MM.1S (cell line): ENCODE measurements around the gene QRSL1.

Source experiments
- DNase-seq: peaks from one replicate; pipeline ENCODE4 v3.0.0-alpha.2; 2015
- H2AFZ ChIP-seq: fragments of 300-600 bp; sonication (generic); 2 replicates; pipeline ENCODE4 v1.6.0; 2016; ENCODE audit warnings: antibody characterized with exemption, low read length
- H3F3A ChIP-seq: fragments of 300-600 bp; sonication (generic); 2 replicates; pipeline ENCODE4 v1.6.1; 2016; ENCODE audit warnings: mild to moderate bottlenecking, antibody characterized with exemption, low read length, moderate library complexity, mixed read lengths; ENCODE audit not compliant: insufficient read depth
- H3K27ac ChIP-seq: fragments of 300-600 bp; sonication (generic); 2 replicates; pipeline ENCODE4 v1.5.1; 2016; ENCODE audit warnings: mild to moderate bottlenecking, low read length
- H3K27me3 ChIP-seq: fragments of 300-600 bp; sonication (generic); replicated peaks from 2 replicates; pipeline ENCODE4 v1.6.0; 2016; ENCODE audit warnings: low read length; ENCODE audit not compliant: insufficient read depth
- H3K36me3 ChIP-seq: fragments of 300-600 bp; sonication (generic); replicated peaks from 2 replicates; pipeline ENCODE4 v1.6.1; 2016; ENCODE audit warnings: mild to moderate bottlenecking, low read length, mixed read lengths; ENCODE audit not compliant: insufficient read depth
- H3K4me1 ChIP-seq: fragments of 300-600 bp; sonication (generic); 2 replicates; pipeline ENCODE4 v1.6.1; 2016; ENCODE audit warnings: low read length, mixed read lengths
- H3K4me2 ChIP-seq: fragments of 300-600 bp; sonication (generic); 2 replicates; pipeline ENCODE4 v1.6.0; 2016; ENCODE audit warnings: low read depth, low read length
- H3K4me3 ChIP-seq: fragments of 300-600 bp; sonication (generic); 2 replicates; pipeline ENCODE4 v1.5.1; 2016; ENCODE audit warnings: low read length, mixed read lengths
- H3K79me2 ChIP-seq: fragments of 300-600 bp; sonication (generic); 2 replicates; pipeline ENCODE4 v1.6.1; 2016; ENCODE audit warnings: mixed run types, low read length, mixed read lengths
- H3K9ac ChIP-seq: fragments of 300-600 bp; sonication (generic); 2 replicates; pipeline ENCODE4 v1.6.1; 2016; ENCODE audit warnings: low read length, mixed read lengths
- H3K9me2 ChIP-seq: fragments of 300-600 bp; sonication (generic); replicated peaks from 2 replicates; pipeline ENCODE4 v1.6.1; 2016; ENCODE audit warnings: mild to moderate bottlenecking, low read length, mixed read lengths; ENCODE audit not compliant: insufficient read depth
- H3K9me3 ChIP-seq: fragments of 300-600 bp; sonication (generic); replicated peaks from 2 replicates; pipeline ENCODE4 v1.6.1; 2016; ENCODE audit warnings: mild to moderate bottlenecking, low read length, mixed read lengths; ENCODE audit not compliant: insufficient read depth
- H4K20me1 ChIP-seq: fragments of 300-600 bp; sonication (generic); 2 replicates; pipeline ENCODE4 v1.6.1; 2016; ENCODE audit warnings: mild to moderate bottlenecking, low read length, moderate library complexity, mixed read lengths; ENCODE audit not compliant: insufficient read depth
- CTCF ChIP-seq: fragments of 300-600 bp; sonication (generic); IDR thresholded peaks from 2 replicates; pipeline ENCODE4 v1.5.1; 2016; ENCODE audit warnings: antibody characterized with exemption, low read length, mixed read lengths
- EZH2 ChIP-seq: fragments of 300-600 bp; sonication (generic); optimal IDR thresholded peaks from 2 replicates; pipeline ENCODE3; 2017; ENCODE audit warnings: low read depth, mild to moderate bottlenecking, antibody characterized with exemption, low read length, mixed read lengths
- EZH2phosphoT487 ChIP-seq: fragments of 300-600 bp; sonication (generic); IDR thresholded peaks from 2 replicates; pipeline ENCODE4 v1.6.1; 2018; ENCODE audit warnings: antibody characterized with exemption, low read length

QRSL1 gene

GRCh38 chr6:106613590-106613989 is 15.8 kb upstream of the QRSL1 start:
- Histone ChIP-seq H3K9me2 (no peaks in the 10 kb centered on the region), H3K27ac (no peak overlapping the region), H3K9me3 (no peaks in the 10 kb centered on the region), H3K4me2 (no peak overlapping the region), H3K9ac (no peak overlapping the region), H3K27me3 (no peaks in the 10 kb centered on the region), H3F3A (no peaks in the 10 kb centered on the region), H3K4me3 (no peak overlapping the region), H3K4me1 (no peaks in the 10 kb centered on the region), H3K79me2 (no peaks in the 10 kb centered on the region), H3K36me3 (no peaks in the 10 kb centered on the region), H4K20me1 (no peaks in the 10 kb centered on the region), H2AFZ (no peak overlapping the region)
- TF ChIP-seq CTCF (no peak), EZH2phosphoT487 (no peak), EZH2 (no peak)
- DNase-seq, result no peak

DNA sequence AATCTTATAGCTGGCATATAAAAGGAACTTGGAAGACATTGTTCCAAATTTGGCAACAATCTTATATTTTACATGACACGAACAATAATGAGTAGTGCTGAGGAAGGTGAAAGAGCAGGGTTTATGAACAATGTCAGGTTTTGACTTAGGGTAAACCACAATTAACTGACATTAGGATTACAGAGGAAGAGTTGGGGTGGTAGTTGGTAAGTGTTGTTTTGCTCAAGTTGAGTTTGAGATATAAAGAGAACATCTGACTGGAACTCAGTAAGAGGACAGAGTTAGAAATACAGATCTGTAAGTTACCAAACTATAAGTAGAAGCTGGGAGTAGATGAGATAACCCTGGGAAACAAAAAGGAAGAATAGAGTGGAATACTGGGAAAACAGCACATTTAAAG is 15.2 kb upstream of the QRSL1 start:
- Histone ChIP-seq H3K4me2 (no peak overlapping the region), H3K9me2 (no peaks in the 10 kb centered on the region), H3F3A (no peaks in the 10 kb centered on the region), H3K9me3 (no peaks in the 10 kb centered on the region), H3K36me3 (no peaks in the 10 kb centered on the region), H3K4me1 (no peaks in the 10 kb centered on the region), H2AFZ (no peak overlapping the region), H4K20me1 (no peaks in the 10 kb centered on the region), H3K27ac (no peak overlapping the region), H3K9ac (no peak overlapping the region), H3K79me2 (no peaks in the 10 kb centered on the region), H3K27me3 (no peaks in the 10 kb centered on the region), H3K4me3 (no peak overlapping the region)
- no peak for DNase-seq
- no peak for TF ChIP-seq EZH2phosphoT487
- no peak for TF ChIP-seq EZH2
- TF ChIP-seq CTCF, result no peak

DNA sequence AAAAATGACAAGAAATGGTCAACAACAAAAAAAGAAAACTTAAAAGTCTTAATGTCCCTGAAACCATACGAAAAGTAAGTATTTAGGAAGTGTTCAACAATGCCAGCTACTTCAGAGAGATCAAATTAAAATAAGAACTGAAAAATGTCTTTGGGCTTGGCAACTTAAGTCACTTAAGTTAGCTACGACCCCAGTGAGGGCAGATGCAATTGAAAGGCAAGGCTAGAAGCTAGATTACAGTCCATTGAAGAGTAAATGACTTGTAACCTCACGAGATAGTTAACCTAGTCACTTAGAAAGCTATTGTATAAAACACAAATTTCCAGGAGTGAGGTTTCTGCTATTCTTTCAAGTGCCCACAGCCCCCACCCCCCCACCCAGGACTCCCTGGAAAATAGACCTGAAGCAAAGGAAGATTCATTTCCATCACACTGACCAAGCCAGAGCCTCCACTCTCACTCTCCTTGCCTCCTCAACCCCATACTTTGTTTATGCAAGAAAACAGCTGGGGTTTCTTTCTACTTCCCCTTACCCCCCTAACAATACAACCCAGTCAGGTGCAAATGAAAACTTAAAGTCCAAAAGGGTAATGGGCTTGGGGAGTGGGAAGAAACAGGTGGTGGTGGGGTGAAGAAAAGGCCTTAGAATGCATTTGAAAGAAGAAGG is 14.7 kb upstream of the QRSL1 start:
- H2AFZ ChIP-seq, result no peak overlapping the region
- DNase-seq, result no peak
- no peak overlapping the region for H3K4me2 ChIP-seq
- H3K4me3 ChIP-seq, result no peak overlapping the region
- no peak for TF ChIP-seq CTCF
- TF ChIP-seq EZH2phosphoT487, result no peak
- TF ChIP-seq EZH2, result no peak
- H3K27me3 ChIP-seq, result no peaks in the 10 kb centered on the region
- H3K9me3 ChIP-seq, result no peaks in the 10 kb centered on the region
- H3K27ac ChIP-seq, result no peak overlapping the region
- no peaks in the 10 kb centered on the region for H3K4me1 ChIP-seq
- no peaks in the 10 kb centered on the region for H3K36me3 ChIP-seq
- H3K9ac ChIP-seq, result no peak overlapping the region
- no peaks in the 10 kb centered on the region for H3K9me2 ChIP-seq
- no peaks in the 10 kb centered on the region for H3K79me2 ChIP-seq
- no peaks in the 10 kb centered on the region for H4K20me1 ChIP-seq
- H3F3A ChIP-seq, result no peaks in the 10 kb centered on the region
